Retinal pigment epithelial cell (primary cell): ENCODE measurements around the gene CDX2.

Source experiments
- DNase-seq: peaks from one replicate; pipeline ENCODE4 v3.0.0-alpha.2; 2010; ENCODE audit warnings: low read depth
- H3K4me3 ChIP-seq: 2 replicates; pipeline ENCODE4 v1.5.1; 2011; ENCODE audit warnings: mild to moderate bottlenecking, low read length, control low read depth, moderate library complexity
- CTCF ChIP-seq: conservative IDR thresholded peaks from 2 replicates; pipeline ENCODE4 v1.5.1; 2011; ENCODE audit warnings: low read depth, low read length, control low read depth, inconsistent platforms

CDX2 gene

GRCh38 chr13:27922883-27923612, 46.1 kb downstream of the CDX2 start:
- no peak for DNase-seq
- TF ChIP-seq CTCF, result no peak
- no peak overlapping the region for H3K4me3 ChIP-seq

- no peak for TF ChIP-seq CTCF
- DNase-seq, result no peak
- H3K4me3 ChIP-seq, result no peak overlapping the region
These were observed 46.9 kb downstream of the CDX2 start for GRCh38 chr13:27921961-27922882.

GRCh38 chr13:27921421-27921960, 47.6 kb downstream of the CDX2 start:
- no peak for DNase-seq
- H3K4me3 ChIP-seq, result no peak overlapping the region
- no peak for TF ChIP-seq CTCF

GRCh38 chr13:27920677-27921420, 48.3 kb downstream of the CDX2 start:
- TF ChIP-seq CTCF, result no peak
- no peak for DNase-seq

DNA sequence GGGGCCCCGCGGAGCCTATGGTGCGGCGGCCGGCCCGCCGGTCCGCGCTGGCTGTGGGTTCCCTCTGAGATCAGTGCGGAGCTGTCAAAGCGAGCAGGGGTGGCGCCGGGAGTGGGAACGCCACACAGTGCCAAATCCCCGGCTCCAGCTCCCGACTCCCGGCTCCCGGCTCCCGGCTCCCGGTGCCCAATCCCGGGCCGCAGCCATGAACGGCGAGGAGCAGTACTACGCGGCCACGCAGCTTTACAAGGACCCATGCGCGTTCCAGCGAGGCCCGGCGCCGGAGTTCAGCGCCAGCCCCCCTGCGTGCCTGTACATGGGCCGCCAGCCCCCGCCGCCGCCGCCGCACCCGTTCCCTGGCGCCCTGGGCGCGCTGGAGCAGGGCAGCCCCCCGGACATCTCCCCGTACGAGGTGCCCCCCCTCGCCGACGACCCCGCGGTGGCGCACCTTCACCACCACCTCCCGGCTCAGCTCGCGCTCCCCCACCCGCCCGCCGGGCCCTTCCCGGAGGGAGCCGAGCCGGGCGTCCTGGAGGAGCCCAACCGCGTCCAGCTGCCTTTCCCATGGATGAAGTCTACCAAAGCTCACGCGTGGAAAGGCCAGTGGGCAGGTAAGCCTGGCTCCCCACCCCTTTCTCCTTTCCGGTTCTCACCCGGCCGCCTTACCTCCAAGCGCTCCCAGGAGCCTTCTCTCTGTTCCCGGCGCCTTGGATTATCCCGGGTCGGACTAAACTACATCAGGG, 49.0 kb downstream of the CDX2 start, which contains the start of gene PDX1:
Gene PDX1, plus strand, starts transcription at position 67 of the 743 bp plus-strand sequence. Its CDS starts 139 bp downstream, at position 206.
- TF ChIP-seq CTCF, result no peak
- DNase-seq, result no peak
- H3K4me3 ChIP-seq, result no peak within 1 kb of the TSS

More at GRCh38 chr13:27920677-27921420, 48.3 kb downstream of the CDX2 start:
- peak overlapping the region; percentile 3 for H3K4me3 ChIP-seq

DNA sequence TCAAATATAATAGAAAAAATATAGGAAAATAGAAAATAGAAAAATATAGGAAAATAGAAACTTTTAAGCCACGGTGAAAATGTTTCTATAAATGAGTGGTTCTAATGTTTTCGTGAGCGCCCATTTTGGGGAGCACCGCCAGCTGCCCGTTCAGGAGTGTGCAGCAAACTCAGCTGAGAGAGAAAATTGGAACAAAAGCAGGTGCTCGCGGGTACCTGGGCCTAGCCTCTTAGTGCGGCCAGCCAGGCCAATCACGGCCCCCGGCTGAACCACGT, 49.5 kb downstream of the CDX2 start:
- no peak overlapping the region for H3K4me3 ChIP-seq
- no peak for TF ChIP-seq CTCF
- DNase-seq, result no peak
